ENCODE measurements around the gene OSBP2.

The OSBP2 gene

GRCh38 chr22:30891781-30892180 lies 197.1 kb downstream of the OSBP2 start:
- no peak for TF ChIP-seq CTCF (IDR thresholded peaks at IDR 0.05; ENCODE audit: borderline replicate concordance, insufficient read depth, low read depth, low read length)
- H3K4me3 ChIP-seq (ENCODE audit: low read depth, low read length): no peak overlapping the region

GRCh38 chr22:30892286-30892685 lies 197.6 kb downstream of the OSBP2 start:
- no peak for TF ChIP-seq CTCF (IDR thresholded peaks at IDR 0.05; ENCODE audit: borderline replicate concordance, insufficient read depth, low read depth, low read length)
- H3K4me3 ChIP-seq (ENCODE audit: low read depth, low read length): no peak overlapping the region

GRCh38 chr22:30892731-30893221 lies 198.1 kb downstream of the OSBP2 start:
- no peak for TF ChIP-seq CTCF (IDR thresholded peaks at IDR 0.05; ENCODE audit: borderline replicate concordance, insufficient read depth, low read depth, low read length)
- no peak overlapping the region for H3K4me3 ChIP-seq (ENCODE audit: low read depth, low read length)

- no peak for TF ChIP-seq CTCF (IDR thresholded peaks at IDR 0.05; ENCODE audit: borderline replicate concordance, insufficient read depth, low read depth, low read length)
Measured at GRCh38 chr22:30893434-30894370, 199.0 kb downstream of the OSBP2 start.

GRCh38 chr22:30894371-30894740 lies 199.7 kb downstream of the OSBP2 start:
- H3K4me3 ChIP-seq (ENCODE audit: low read depth, low read length): no peak overlapping the region
- TF ChIP-seq CTCF (IDR thresholded peaks at IDR 0.05; ENCODE audit: borderline replicate concordance, insufficient read depth, low read depth, low read length): no peak

More at GRCh38 chr22:30893434-30894370, 199.0 kb downstream of the OSBP2 start:
- H3K4me3 ChIP-seq (ENCODE audit: low read depth, low read length): no peak overlapping the region

- no peak overlapping the region for H3K4me3 ChIP-seq (ENCODE audit: low read depth, low read length)
- no peak for TF ChIP-seq CTCF (IDR thresholded peaks at IDR 0.05; ENCODE audit: borderline replicate concordance, insufficient read depth, low read depth, low read length)
Measured at GRCh38 chr22:30902496-30903357, 208.1 kb downstream of the OSBP2 start.
